HG03342 (cell line): ENCODE data around the gene C5orf22.
"Not testable (repeated sequence)": the region's sequence is repeated elsewhere in the genome, so short reads cannot be mapped to it uniquely, and the experiment has no call there.

ENCODE experiments used
- ATAC-seq: cut with Tn5 transposase; IDR thresholded peaks from one replicate; pipeline ENCODE4 v1.9.1; 2021; ENCODE audit warnings: mild to moderate bottlenecking, moderate library complexity; ENCODE audit not compliant: unreplicated experiment

C5orf22 gene

GRCh38 chr5:31598640-31599611 lies 66.8 kb downstream of the C5orf22 start:
- no peak for ATAC-seq

GRCh38 chr5:31602305-31602704 lies 70.2 kb downstream of the C5orf22 start:
- ATAC-seq = not testable (repeated sequence)

- no peak for ATAC-seq
Measured at GRCh38 chr5:31604240-31604639, 72.1 kb downstream of the C5orf22 start.

DNA sequence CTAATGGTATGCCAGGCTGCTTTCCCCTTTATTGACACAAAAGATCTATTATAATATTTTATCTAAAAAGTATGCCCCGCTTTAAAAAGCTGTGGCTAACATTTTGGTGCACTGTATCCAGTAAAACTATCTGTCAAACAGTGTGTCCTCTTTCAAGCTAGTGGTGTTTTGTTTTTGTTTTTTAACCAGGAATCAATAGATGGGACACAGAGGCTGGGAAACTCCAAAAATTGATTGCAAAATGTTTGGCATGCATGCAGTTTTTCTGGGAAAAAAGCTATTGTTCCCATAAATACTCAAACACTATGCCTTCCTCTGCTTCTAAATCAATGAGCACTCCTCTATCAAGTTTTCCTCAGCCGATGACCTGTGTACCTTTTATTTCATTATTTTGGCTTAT lies 72.5 kb downstream of the C5orf22 start:
- no peak for ATAC-seq
